Measurements from ENCODE around the gene CTSW.

The CTSW gene

GRCh38 chr11:65921033-65921555, 41.5 kb downstream of the CTSW start:
- DNase-seq = no peak

DNA sequence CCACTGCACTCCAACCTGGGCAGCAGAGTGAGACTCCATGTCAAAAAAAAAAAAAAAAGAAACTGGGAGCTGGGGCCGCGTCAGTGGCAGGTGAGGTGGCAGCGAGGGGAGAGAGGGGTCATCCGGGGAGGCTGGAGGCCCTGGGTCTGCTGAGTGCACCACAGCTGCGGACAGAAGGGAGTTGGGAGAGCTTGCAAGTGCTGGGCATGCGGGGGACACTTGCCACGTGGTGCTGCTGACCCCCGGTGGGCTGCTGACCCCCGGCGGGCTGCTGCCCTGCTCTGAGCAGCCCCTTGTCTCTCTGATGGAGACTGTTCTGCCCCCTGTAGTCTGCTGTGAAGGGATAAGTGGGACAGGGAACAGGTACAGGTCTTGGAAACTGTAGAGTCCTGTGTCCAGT, 42.2 kb downstream of the CTSW start:
- no peak for DNase-seq

GRCh38 chr11:65922565-65922964, 42.9 kb downstream of the CTSW start:
- DNase-seq = no peak

DNA sequence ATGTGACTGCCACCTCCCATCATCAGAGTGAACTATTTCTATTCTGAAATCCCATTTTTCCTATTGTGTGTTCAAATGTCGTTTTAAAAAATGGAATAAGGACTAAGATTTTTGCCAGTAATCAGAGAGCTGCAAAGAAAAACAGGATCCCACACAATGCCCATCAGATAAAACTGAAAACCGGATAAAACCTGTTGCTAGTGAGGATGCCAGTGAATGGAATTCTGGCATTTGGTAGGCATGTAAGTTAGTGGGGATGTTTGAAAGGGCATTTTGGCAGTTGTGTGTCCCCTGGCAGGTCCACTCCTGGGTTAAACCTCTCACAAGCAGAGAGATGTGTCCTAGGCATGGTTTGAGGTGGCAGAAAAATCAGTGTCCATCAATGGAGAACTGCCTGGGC, 45.8 kb downstream of the CTSW start:
- no peak for DNase-seq

DNA sequence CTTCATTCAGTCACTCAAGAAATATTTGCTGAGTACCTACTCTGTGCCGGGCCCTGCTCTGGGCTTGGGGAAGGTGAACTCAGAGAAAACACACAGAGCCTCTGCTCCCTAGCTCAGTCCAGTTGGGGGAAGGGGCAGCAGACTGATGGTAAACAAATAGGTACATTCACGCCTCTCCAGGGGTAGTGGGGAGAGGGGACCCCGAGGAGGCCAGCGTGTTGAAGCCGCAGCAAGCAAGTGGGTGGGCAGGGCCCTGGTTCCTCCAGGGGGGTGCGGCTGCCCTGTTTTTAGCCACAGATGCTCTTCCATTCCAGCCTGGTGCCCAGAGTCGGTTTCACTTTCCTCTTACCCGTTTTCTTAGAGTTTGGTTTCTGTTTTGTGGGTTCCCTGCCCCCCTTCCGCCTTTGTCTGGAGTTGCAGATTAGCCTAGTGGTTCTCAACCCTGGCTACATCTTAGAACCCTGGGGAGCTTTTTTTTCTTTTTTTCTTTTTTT, 48.3 kb downstream of the CTSW start:
- peak in 3 of 56 donors; percentile 4 to 39 (median 10) for DNase-seq

GRCh38 chr11:65928667-65929066, 49.0 kb downstream of the CTSW start:
- no peak for DNase-seq

- DNase-seq = no peak
Observed at GRCh38 chr11:65931773-65932557, 52.3 kb downstream of the CTSW start.

GRCh38 chr11:65932558-65932919, 52.9 kb downstream of the CTSW start:
- no peak for DNase-seq

Data from amygdala (tissue), 56 donors.